Testis (tissue), 2 donors: ENCODE results near the gene MAP1LC3B.

Source experiments
- POLR2A ChIP-seq: fragments of 450-650 bp; IDR thresholded peaks from one replicate; pipeline ENCODE4 v1.6.1; 2017; ENCODE audit warnings: antibody characterized with exemption, mild to moderate bottlenecking, moderate library complexity
- TF ChIP-seq, protein P1 (sequence below), 3 experiments: fragments of 450-650 bp in 2 of 3; fragments of 200-600 bp in 1 of 3; sonication (generic) in 1 of 3; IDR thresholded peaks; one replicate each; pipeline ENCODE4 v1.5.1; 2016 to 2019; ENCODE audit warnings: antibody characterized with exemption in 3 of 3, mild to moderate bottlenecking in 2 of 3, moderate library complexity in 1 of 3

DNA sequence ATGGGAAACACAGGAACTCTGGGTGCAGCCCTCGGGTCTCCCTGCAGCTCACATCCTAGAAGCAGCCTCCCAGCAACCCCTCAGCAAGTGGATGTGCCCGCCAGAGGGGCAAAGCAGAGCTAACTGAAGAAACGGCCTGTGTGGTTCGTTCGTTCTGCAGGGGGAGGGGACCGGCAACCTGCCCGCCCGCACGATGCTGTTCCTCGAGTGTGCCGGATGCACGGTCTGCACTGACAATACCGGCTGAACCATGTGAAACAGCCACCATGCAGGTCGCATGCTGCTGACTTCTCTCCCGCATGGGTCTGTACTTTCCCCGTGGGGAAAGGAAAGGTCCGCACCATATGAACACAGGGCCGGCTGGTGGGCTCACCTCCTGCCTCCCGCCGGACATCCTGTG, 49.6 kb upstream of the MAP1LC3B start:
- TF ChIP-seq, protein P1, sequence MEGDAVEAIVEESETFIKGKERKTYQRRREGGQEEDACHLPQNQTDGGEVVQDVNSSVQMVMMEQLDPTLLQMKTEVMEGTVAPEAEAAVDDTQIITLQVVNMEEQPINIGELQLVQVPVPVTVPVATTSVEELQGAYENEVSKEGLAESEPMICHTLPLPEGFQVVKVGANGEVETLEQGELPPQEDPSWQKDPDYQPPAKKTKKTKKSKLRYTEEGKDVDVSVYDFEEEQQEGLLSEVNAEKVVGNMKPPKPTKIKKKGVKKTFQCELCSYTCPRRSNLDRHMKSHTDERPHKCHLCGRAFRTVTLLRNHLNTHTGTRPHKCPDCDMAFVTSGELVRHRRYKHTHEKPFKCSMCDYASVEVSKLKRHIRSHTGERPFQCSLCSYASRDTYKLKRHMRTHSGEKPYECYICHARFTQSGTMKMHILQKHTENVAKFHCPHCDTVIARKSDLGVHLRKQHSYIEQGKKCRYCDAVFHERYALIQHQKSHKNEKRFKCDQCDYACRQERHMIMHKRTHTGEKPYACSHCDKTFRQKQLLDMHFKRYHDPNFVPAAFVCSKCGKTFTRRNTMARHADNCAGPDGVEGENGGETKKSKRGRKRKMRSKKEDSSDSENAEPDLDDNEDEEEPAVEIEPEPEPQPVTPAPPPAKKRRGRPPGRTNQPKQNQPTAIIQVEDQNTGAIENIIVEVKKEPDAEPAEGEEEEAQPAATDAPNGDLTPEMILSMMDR (IDR thresholded peaks at IDR 0.05), result no peak
- no peak for TF ChIP-seq POLR2A
